ENCODE results near the gene C11orf91.
"Not testable (repeated sequence)": the region's sequence is repeated elsewhere in the genome, so short reads cannot be mapped to it uniquely, and the experiment has no call there.

The C11orf91 gene

DNA sequence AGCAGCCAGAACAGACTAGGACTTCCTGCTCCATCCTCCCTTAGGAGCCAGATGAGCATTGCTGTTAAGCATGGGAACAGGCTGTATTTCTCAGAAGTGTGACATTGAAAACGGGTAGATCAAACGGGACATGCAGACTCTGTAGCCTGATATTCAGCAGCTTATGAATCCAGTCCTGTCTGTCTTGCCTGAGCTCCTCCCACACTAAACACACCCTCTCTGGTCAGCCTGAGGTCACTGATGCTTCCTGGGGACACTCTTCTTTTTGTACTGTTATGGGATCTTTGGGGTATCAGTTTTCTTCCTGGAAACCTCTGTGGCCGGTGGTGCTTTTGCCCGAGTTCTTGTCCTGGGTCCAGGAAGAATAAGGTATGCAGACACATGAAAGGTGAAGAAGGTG, 35.8 kb downstream of the C11orf91 start:
- no peak overlapping the region for H3K4me3 Mint-ChIP-seq
- peaks cover 4% of the 10 kb centered on the region for H3K27me3 Mint-ChIP-seq (ENCODE audit: low read depth)
- H3K27ac Mint-ChIP-seq = no peak overlapping the region
- H3K36me3 Mint-ChIP-seq (ENCODE audit: low read depth) = no peaks in the 10 kb centered on the region
- no peaks in the 10 kb centered on the region for H3K9me3 Mint-ChIP-seq
- DNase-seq (ENCODE audit: low spot score) = no peak
- H3K4me1 Mint-ChIP-seq (ENCODE audit: low read depth) = no peaks in the 10 kb centered on the region

DNA sequence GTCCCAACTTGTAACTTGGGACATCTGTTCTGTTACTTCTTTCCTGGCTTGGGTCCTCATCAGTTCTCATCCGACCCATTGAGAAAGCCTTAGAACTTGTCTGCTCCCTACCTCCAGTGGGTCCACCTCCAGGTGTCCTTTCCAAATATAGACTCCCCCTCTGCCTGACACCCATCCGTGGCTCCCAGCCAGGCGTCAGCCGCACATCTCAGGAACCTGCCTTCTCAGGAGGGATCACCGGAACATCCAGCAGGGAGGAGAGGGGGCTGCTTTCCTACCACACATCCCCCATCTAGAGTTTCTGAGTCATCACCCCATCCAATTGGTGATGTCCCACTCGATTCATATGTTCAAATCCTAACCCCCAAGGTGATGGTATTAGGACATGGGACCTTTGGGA, 36.5 kb downstream of the C11orf91 start:
- no peaks in the 10 kb centered on the region for H3K9me3 Mint-ChIP-seq

DNA sequence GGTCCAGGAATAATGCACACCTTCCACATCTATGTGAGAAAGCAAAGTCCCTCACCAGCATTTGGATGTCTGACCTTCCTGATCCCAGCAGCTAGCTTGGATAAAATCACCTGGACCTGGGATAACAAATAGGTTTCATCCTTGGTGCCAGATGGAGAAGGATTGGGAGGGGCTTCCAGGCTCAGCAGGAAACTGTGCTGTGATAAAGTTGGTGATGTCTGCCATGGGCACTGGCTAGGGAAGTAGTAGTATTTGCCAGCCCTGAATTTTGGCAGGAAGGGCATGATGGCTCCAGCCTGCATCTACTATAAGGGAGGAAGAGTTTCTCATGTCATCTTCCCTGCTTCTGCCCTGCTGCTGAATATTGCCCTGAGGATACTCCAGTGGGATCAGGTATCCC, 37.5 kb downstream of the C11orf91 start:
- H3K27me3 Mint-ChIP-seq (ENCODE audit: low read depth) = peaks cover 4% of the 10 kb centered on the region
- no peaks in the 10 kb centered on the region for H3K4me1 Mint-ChIP-seq (ENCODE audit: low read depth)
- H3K27ac Mint-ChIP-seq = no peak overlapping the region
- no peak overlapping the region for H3K4me3 Mint-ChIP-seq
- DNase-seq (ENCODE audit: low spot score) = no peak
- no peaks in the 10 kb centered on the region for H3K36me3 Mint-ChIP-seq (ENCODE audit: low read depth)
- no peaks in the 10 kb centered on the region for H3K9me3 Mint-ChIP-seq

More for the DNA sequence above, 36.5 kb downstream of the C11orf91 start:
- Mint-ChIP-seq H3K27me3 (ENCODE audit: low read depth) (peaks cover 4% of the 10 kb centered on the region), H3K4me1 (ENCODE audit: low read depth) (no peaks in the 10 kb centered on the region), H3K4me3 (no peak overlapping the region), H3K27ac (no peak overlapping the region), H3K36me3 (ENCODE audit: low read depth) (no peaks in the 10 kb centered on the region)
- DNase-seq (ENCODE audit: low spot score) = no peak

DNA sequence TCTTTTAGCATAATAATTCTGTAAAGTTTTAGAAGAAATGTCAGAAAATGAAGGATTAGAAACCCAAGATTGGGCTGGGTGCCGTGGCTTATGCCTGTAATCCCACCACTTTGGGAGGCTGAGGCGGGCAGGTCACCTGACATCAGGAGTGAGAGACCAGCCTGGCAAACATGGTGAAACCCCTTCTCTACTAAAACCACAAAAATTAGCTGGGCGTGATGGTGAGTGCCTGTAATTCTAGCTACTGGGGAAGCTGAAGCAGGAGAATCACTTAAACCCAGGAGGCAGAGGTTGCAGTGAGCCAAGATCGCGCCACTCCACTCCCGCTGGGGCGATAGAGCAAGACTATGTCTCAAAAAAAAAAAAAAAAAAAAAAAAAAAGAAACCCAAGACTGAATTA, 39.1 kb downstream of the C11orf91 start:
- not testable (repeated sequence) for H3K4me1 Mint-ChIP-seq (ENCODE audit: low read depth); DNase-seq (ENCODE audit: low spot score); H3K4me3 Mint-ChIP-seq; H3K27ac Mint-ChIP-seq; H3K36me3 Mint-ChIP-seq (ENCODE audit: low read depth); H3K27me3 Mint-ChIP-seq (ENCODE audit: low read depth); H3K9me3 Mint-ChIP-seq

DNA sequence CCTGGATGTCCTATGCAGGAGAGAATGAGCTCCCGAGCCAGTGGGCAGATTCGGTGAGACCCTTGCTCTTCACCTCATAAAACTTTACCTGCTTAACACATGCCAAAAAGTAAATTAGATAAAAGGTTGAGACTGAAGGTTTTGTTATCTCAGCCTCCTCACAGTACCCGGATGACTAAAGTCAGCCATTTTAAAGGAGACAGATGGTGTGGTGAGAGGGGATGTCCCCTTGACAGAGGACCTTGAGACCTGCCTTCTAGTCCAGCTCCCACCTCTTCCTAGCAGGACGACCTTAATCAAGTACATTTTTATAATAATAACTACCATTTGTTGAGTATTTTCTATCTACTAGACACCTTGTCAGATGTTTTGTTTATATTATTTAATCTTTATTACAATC, 39.7 kb downstream of the C11orf91 start:
- Mint-ChIP-seq H3K27ac (no peak overlapping the region), H3K4me3 (no peak overlapping the region), H3K36me3 (ENCODE audit: low read depth) (no peaks in the 10 kb centered on the region), H3K9me3 (no peaks in the 10 kb centered on the region), H3K4me1 (ENCODE audit: low read depth) (no peaks in the 10 kb centered on the region), H3K27me3 (ENCODE audit: low read depth) (peaks cover 4% of the 10 kb centered on the region)
- DNase-seq (ENCODE audit: low spot score) = no peak

DNA sequence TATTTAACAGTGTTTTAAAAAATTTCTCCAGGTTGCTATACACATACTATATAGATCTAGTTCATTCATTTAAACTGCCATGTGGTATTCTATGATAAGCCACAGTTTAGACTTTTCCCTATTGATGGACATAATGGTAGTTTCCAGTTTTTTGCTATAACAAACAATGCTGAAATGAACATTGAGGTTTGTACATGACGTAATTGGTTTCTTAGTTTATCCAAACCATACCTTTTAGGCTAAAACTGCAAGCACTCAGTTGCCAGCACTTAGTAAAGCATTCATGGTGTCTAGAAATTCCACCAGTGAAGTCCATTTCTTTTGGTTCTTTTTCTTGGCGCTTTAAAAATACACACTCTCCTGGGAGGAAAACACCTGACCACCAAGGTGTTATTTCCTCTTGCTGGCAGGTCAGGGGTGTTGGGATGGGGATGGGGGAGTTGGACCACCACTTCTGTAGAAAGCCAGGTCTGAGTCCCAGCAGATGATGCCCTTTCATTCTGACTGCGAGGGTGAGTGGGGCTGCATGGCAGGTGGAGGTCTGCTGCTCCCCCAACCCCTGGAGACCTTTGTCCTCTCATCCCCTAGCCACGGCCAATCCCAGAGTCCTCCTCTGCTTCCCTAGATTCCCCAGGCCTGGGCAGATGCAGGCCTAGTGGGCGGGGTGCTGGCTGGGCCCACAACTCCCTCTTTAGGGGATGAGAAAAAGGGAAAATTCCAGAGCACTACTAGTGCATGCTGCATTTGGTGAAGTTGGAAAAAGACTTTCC, 41.1 kb downstream of the C11orf91 start:
- no peaks in the 10 kb centered on the region for H3K9me3 Mint-ChIP-seq
- no peaks in the 10 kb centered on the region for H3K4me1 Mint-ChIP-seq (ENCODE audit: low read depth)
- peaks cover 4% of the 10 kb centered on the region for H3K27me3 Mint-ChIP-seq (ENCODE audit: low read depth)
- H3K36me3 Mint-ChIP-seq (ENCODE audit: low read depth) = no peaks in the 10 kb centered on the region
- H3K27ac Mint-ChIP-seq = no peak overlapping the region
- DNase-seq (ENCODE audit: low spot score) = no peak
- H3K4me3 Mint-ChIP-seq = no peak overlapping the region

DNA sequence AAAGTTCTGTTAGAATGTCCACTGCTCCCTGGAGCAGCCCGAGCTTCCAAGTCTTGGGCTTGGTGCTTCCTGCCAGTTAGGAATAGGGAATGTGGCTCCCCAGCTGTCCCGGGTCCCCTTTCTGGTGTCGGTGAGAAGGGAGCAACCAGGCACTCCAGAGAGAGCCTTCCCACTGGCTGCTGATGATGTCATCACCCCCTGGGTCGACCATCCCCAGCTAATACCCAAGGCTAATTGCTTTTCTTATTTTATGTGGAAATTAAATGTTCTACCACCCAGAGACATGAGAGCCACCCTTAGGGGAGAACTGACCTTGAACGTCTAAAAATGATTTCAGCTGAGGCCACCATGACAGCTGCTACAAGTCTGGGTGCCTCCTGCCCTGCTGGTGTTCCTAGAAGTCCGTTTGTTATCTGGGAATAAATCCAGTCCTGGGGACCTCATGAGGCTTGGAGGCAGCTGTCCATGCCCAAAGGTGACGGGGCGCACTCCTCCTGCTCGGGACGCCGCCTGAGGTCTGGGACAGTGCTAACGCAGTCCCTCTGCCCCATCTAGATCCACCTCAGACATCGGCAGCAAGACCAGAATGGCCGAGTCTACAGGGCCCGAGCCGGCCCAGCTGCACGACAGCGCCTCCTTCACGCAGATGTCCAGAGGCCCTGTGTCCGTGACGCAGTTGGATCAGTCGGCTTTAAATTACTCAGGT, 42.3 kb downstream of the C11orf91 start:
- H3K27ac Mint-ChIP-seq = no peak overlapping the region
- no peak for DNase-seq (ENCODE audit: low spot score)
- H3K4me3 Mint-ChIP-seq = no peak overlapping the region
- no peaks in the 10 kb centered on the region for H3K36me3 Mint-ChIP-seq (ENCODE audit: low read depth)
- peaks cover 7% of the 10 kb centered on the region for H3K27me3 Mint-ChIP-seq (ENCODE audit: low read depth)
- H3K4me1 Mint-ChIP-seq (ENCODE audit: low read depth) = no peaks in the 10 kb centered on the region
- H3K9me3 Mint-ChIP-seq = no peaks in the 10 kb centered on the region

DNA sequence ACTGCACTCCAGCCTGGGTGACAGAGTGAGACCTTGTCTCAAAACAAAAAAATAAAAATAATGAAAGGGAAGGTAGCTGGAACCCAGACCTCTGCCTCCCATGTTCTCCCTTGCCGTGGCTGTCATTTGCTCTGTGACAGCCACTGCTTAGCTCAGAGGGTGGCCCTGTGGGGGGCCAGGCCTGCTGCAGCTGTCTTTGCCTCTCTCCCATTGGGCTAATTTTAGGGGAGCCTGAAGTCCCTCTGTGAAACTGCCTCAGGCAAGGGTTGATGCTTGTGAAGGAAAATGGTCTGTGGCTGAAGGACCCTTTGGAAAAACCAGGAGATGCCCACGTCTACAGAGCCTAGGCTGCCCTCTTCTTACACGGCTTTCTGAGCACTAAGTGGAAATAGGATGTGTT, 42.9 kb downstream of the C11orf91 start:
- Mint-ChIP-seq H3K27ac (no peak overlapping the region), H3K36me3 (ENCODE audit: low read depth) (no peaks in the 10 kb centered on the region), H3K4me3 (no peak overlapping the region), H3K4me1 (ENCODE audit: low read depth) (no peaks in the 10 kb centered on the region), H3K9me3 (no peaks in the 10 kb centered on the region), H3K27me3 (ENCODE audit: low read depth) (peaks cover 6% of the 10 kb centered on the region)
- DNase-seq (ENCODE audit: low spot score) = no peak

DNA sequence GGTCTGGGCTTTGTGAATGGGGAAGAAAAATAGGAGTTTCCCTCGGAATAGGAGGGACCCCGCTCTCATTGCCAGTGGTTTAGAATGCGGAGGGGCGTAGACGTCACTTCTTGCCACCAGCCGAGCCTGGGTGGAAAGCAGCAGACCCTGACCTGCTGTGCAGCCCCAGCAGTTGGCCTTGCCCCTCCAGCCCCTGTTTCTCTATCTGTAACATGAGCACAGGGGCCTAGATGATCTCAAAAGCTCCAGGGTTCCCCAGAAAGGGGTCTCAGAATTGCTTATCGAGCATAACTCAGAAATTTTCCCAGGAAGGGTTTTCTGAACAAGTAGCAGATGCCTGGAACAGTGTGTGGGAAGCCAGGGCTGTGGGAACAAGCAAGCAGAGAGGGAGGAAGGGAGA, 43.9 kb downstream of the C11orf91 start:
- H3K4me3 Mint-ChIP-seq = no peak overlapping the region

DNA sequence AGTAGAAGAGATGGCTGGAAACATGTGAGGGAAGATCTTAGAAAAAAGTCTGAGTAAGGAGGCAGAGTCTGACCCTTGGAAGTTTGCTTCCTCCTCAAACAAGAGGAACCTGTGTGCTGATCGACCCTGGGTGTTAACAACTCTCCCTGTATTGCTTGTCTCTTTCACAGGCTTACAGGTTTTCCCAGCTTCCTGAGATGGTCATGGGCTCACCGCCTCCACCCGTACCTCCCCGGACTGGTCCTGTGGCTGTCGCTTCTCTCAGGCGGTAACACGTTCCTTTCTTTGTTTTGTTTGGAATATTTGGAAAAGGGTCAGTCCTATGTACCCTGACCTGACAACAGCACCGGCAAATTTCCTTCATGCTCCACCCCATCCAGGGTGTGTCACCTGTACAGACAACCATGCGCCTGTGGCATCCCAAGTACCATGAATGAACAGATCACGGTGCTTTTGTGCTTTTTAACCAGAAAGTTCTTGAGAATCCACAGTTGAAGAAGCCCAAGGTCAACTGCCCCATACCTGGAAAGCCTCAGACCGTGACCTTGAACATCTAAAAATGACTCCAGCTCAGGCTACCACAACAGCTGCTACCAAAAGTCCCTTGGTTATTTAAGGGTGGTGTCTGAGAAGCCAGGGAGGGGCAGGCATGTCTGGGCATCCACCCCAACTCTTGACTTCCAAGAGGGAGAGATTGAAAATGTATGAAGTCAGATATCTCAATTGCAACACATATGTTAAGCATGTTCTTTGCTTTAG, 44.6 kb downstream of the C11orf91 start:
- no peak overlapping the region for H3K27ac Mint-ChIP-seq
- H3K9me3 Mint-ChIP-seq = no peaks in the 10 kb centered on the region
- H3K4me3 Mint-ChIP-seq = no peak overlapping the region
- peaks cover 5% of the 10 kb centered on the region for H3K27me3 Mint-ChIP-seq (ENCODE audit: low read depth)
- no peak for DNase-seq (ENCODE audit: low spot score)
- H3K4me1 Mint-ChIP-seq (ENCODE audit: low read depth) = no peaks in the 10 kb centered on the region
- no peaks in the 10 kb centered on the region for H3K36me3 Mint-ChIP-seq (ENCODE audit: low read depth)

More for the DNA sequence above, 43.9 kb downstream of the C11orf91 start:
- Mint-ChIP-seq H3K36me3 (ENCODE audit: low read depth) (no peaks in the 10 kb centered on the region), H3K27me3 (ENCODE audit: low read depth) (peaks cover 5% of the 10 kb centered on the region), H3K9me3 (no peaks in the 10 kb centered on the region), H3K4me1 (ENCODE audit: low read depth) (no peaks in the 10 kb centered on the region), H3K27ac (no peak overlapping the region)
- no peak for DNase-seq (ENCODE audit: low spot score)

DNA sequence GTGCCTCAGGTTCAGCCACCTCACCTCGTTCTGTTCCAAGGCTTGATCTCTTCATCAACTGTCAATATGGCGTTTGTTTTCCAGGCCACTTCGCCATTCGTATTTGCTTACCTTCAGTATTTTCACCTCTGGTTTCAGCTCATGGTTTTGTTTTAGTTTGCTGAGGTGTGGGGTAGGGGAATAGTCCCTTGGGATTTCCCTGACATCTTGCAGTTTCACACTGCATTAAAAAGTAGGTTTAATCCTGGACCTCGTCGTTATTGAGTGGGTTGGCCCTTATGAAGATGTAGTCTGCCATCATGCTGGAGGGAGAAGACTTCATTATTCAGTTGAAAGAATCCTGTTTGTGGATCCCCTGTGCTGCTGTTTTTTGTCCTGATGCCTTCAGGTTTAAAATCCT, 46.0 kb downstream of the C11orf91 start:
- no peak overlapping the region for H3K4me3 Mint-ChIP-seq
- no peaks in the 10 kb centered on the region for H3K36me3 Mint-ChIP-seq (ENCODE audit: low read depth)
- H3K4me1 Mint-ChIP-seq (ENCODE audit: low read depth) = no peaks in the 10 kb centered on the region
- H3K27ac Mint-ChIP-seq = no peak overlapping the region
- peaks cover 11% of the 10 kb centered on the region for H3K27me3 Mint-ChIP-seq (ENCODE audit: low read depth)
- no peak for DNase-seq (ENCODE audit: low spot score)
- no peaks in the 10 kb centered on the region for H3K9me3 Mint-ChIP-seq

DNA sequence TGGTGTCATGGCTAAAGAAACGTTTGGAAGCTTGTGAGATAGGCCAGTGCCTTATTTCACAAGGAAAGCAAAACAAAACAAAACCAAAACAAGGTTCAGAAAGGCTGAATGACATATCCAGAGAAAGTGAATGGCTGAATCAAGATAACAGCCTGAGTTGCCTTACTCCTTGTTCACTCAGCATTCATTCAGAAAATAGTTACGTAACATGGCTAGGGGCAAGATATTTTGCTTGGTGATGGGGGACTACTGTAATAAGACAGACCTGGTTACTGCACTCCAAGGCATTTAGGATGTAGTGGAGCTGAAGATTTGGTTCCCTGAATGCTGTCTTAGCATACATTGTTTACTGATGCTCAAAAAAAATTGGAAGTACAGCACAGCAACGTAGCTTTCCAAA, 47.7 kb downstream of the C11orf91 start:
- H3K4me3 Mint-ChIP-seq = no peak overlapping the region
- no peaks in the 10 kb centered on the region for H3K36me3 Mint-ChIP-seq (ENCODE audit: low read depth)
- DNase-seq (ENCODE audit: low spot score) = no peak
- peaks cover 16% of the 10 kb centered on the region for H3K27me3 Mint-ChIP-seq (ENCODE audit: low read depth)
- H3K9me3 Mint-ChIP-seq = no peaks in the 10 kb centered on the region
- no peak overlapping the region for H3K27ac Mint-ChIP-seq
- no peaks in the 10 kb centered on the region for H3K4me1 Mint-ChIP-seq (ENCODE audit: low read depth)

DNA sequence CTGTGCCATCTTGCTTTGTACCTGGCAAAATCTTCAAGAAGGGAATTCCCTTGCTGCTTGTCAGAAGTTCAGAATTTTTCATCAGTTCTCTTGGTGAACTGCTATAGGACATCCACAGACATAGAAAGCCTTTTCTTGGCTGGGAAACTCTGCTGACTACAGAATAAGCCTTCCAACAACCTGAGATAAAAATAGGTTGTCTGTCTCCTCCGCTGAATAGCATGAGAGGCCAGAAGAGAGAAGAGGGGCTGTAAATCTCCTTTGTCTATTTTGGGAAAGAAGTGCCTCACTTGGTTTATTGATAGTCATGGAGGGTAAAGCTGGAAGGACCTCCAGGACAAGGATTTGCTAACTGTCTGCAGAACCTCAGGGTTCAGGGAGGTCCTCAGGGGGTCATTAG, 48.2 kb downstream of the C11orf91 start:
- Mint-ChIP-seq H3K27ac (no peak overlapping the region), H3K4me1 (ENCODE audit: low read depth) (no peaks in the 10 kb centered on the region), H3K9me3 (no peaks in the 10 kb centered on the region), H3K4me3 (no peak overlapping the region), H3K27me3 (ENCODE audit: low read depth) (peaks cover 16% of the 10 kb centered on the region), H3K36me3 (ENCODE audit: low read depth) (no peaks in the 10 kb centered on the region)
- no peak for DNase-seq (ENCODE audit: low spot score)

DNA sequence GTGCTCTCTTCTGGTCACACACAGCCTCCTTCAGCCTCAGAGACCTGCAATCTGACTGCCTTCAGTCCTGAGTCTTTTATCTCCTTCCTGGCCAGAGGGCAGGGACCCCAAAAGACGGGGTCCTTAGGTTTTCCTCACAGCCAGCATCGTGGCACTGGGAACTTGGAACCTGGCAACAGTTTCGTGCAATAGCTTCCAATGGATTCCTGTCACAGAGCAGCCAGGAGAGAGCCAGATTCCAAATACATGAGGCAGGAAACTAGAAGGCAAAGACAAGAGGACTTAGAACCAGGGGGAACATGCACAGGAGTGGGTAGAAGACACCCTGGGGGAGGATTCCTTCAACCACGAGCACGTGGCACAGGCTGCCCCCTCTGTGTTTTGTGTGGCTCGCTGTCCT, 48.6 kb downstream of the C11orf91 start:
- Mint-ChIP-seq H3K4me1 (ENCODE audit: low read depth) (no peaks in the 10 kb centered on the region), H3K9me3 (no peaks in the 10 kb centered on the region), H3K27me3 (ENCODE audit: low read depth) (peaks cover 16% of the 10 kb centered on the region), H3K36me3 (ENCODE audit: low read depth) (no peaks in the 10 kb centered on the region), H3K27ac (no peak overlapping the region), H3K4me3 (no peak overlapping the region)
- DNase-seq (ENCODE audit: low spot score) = no peak
